Smooth muscle cell (in vitro differentiated cells): Measurements from ENCODE around the gene CABP5. TPM values are rescaled to one million over a fixed set of nuclear protein-coding genes. Genes with fewer than 3 reads are reported as not detected.

ENCODE experiments used
- DNase-seq: peaks from one replicate; lab custom pipeline; 2025; ENCODE audit not compliant: unreplicated experiment; lab: John Stamatoyannopoulos, UW
- H2AFZ ChIP-seq: fragments of 200-600 bp; sonication (generic); 2 replicates; pipeline ENCODE4 v1.6.0; 2016; ENCODE audit warnings: antibody characterized with exemption, low read depth, mild to moderate bottlenecking
- H3F3A ChIP-seq: fragments of 200-600 bp; sonication (generic); 2 replicates; pipeline ENCODE4 v1.6.0; 2017; ENCODE audit warnings: antibody characterized with exemption, low read depth
- H3K27ac ChIP-seq: fragments of 200-600 bp; sonication (generic); 2 replicates; pipeline ENCODE4 v1.5.1; 2016; ENCODE audit warnings: low read depth, mild to moderate bottlenecking
- H3K27me3 ChIP-seq: fragments of 200-600 bp; sonication (generic); 2 replicates; pipeline ENCODE4 v1.6.1; 2016; ENCODE audit warnings: low read depth, mild to moderate bottlenecking
- H3K36me3 ChIP-seq: fragments of 200-600 bp; sonication (generic); 2 replicates; pipeline ENCODE4 v1.5.1; 2016; ENCODE audit warnings: low read depth
- H3K4me1 ChIP-seq: fragments of 200-600 bp; sonication (generic); 2 replicates; pipeline ENCODE4 v1.5.1; 2016; ENCODE audit warnings: low read depth
- H3K4me2 ChIP-seq: fragments of 200-600 bp; sonication (generic); 2 replicates; pipeline ENCODE4 v1.6.0; 2016; ENCODE audit warnings: mild to moderate bottlenecking
- H3K4me3 ChIP-seq: fragments of 200-600 bp; sonication (generic); 2 replicates; pipeline ENCODE4 v1.5.1; 2016; ENCODE audit warnings: mild to moderate bottlenecking
- H3K79me2 ChIP-seq: fragments of 200-600 bp; sonication (generic); 2 replicates; pipeline ENCODE4 v1.6.0; 2016; ENCODE audit warnings: low read depth, mild to moderate bottlenecking
- H3K9ac ChIP-seq: fragments of 200-600 bp; sonication (generic); 2 replicates; pipeline ENCODE4 v1.6.0; 2016; ENCODE audit warnings: low read depth
- H3K9me3 ChIP-seq: fragments of 200-600 bp; sonication (generic); replicated peaks from 2 replicates; pipeline ENCODE4 v1.5.1; 2016; ENCODE audit warnings: low read depth
- H4K20me1 ChIP-seq: fragments of 200-600 bp; sonication (generic); 2 replicates; pipeline ENCODE4 v1.6.0; 2016; ENCODE audit warnings: low read depth
- CTCF ChIP-seq: fragments of 200-600 bp; sonication (generic); IDR thresholded peaks from 2 replicates; pipeline ENCODE4 v1.5.1; 2017; ENCODE audit warnings: borderline replicate concordance, mild to moderate bottlenecking, antibody characterized with exemption; ENCODE audit not compliant: insufficient read depth, poor library complexity, severe bottlenecking
- WGBS: methylation state at CpG from one replicate; pipeline ENCODE4 v1.1.7; 2016; ENCODE audit warnings: low lambda C conversion rate; 5-methylcytosine and 5-hydroxymethylcytosine counted together
- polyA plus RNA-seq: library from polyadenylated mRNA; unstranded; fragments of >200 nt; fragmentation: Nextera tagmentation; extraction: Ambion mirVana; gene quantifications from 2 replicates; pipeline ENCODE4 v1.2.1, GENCODE V29; 2016
- total RNA-seq: library from RNA; depleted of rRNA; stranded (reverse); fragments of >200 nt; gene quantifications from 2 replicates; pipeline ENCODE4 v1.2.3, GENCODE V29; 2014

CABP5 gene
- total and polyA plus RNA-seq, 2 experiments from 2014 or later, result not detected

- H3F3A ChIP-seq, result no peaks in the 10 kb centered on the region
- H3K4me1 ChIP-seq, result no peaks in the 10 kb centered on the region
- H3K9ac ChIP-seq, result no peak overlapping the region
- H3K4me3 ChIP-seq, result no peak overlapping the region
- no peak overlapping the region for H3K4me2 ChIP-seq
- no peaks in the 10 kb centered on the region for H3K27me3 ChIP-seq
- H3K27ac ChIP-seq, result no peak overlapping the region
- H3K36me3 ChIP-seq, result no peaks in the 10 kb centered on the region
- no peaks in the 10 kb centered on the region for H4K20me1 ChIP-seq
- no peak for DNase-seq
- no peak overlapping the region for H2AFZ ChIP-seq
- 91% methylated on average over 2 of the region's 2 CpGs for WGBS
- H3K9me3 ChIP-seq, result no peaks in the 10 kb centered on the region
- no peak for TF ChIP-seq CTCF
- H3K79me2 ChIP-seq, result no peaks in the 10 kb centered on the region
Observed at GRCh38 chr19:48069435-48069834, 25.6 kb upstream of the CABP5 start.

DNA sequence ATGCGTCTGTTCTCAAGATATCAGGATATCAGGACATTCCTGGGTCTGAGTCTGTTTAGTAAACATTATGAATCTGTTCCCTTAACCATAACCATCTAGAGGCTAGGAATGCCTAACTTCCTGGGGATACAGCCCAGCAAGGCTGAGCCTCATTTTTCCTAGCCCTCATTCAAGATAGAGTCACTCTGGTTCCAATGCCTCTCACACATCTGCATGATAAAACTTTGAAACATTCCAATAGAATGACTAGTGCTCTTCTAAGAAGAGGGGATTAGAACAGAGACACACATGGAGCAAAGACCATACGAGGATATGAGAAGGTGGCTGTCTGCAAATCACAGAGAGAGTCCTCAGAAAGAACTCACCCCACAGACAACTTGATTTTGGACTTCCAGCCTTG, 20.6 kb upstream of the CABP5 start:
- H3K9ac ChIP-seq, result no peak overlapping the region
- H3K27me3 ChIP-seq, result no peaks in the 10 kb centered on the region
- no peaks in the 10 kb centered on the region for H3K79me2 ChIP-seq
- no peaks in the 10 kb centered on the region for H3K9me3 ChIP-seq
- no peaks in the 10 kb centered on the region for H3K36me3 ChIP-seq
- 33% methylated on average over 2 of the region's 2 CpGs for whole genome bisulfite sequencing
- TF ChIP-seq CTCF, result no peak
- H3K4me3 ChIP-seq, result no peak overlapping the region
- no peaks in the 10 kb centered on the region for H3F3A ChIP-seq
- no peak overlapping the region for H3K27ac ChIP-seq
- DNase-seq, result no peak
- H2AFZ ChIP-seq, result no peak overlapping the region
- no peaks in the 10 kb centered on the region for H3K4me1 ChIP-seq
- H4K20me1 ChIP-seq, result no peaks in the 10 kb centered on the region
- no peak overlapping the region for H3K4me2 ChIP-seq

GRCh38 chr19:48061401-48062344, 17.8 kb upstream of the CABP5 start:
- Histone ChIP-seq H3K36me3 (no peaks in the 10 kb centered on the region), H3K4me1 (no peaks in the 10 kb centered on the region), H3K79me2 (no peaks in the 10 kb centered on the region), H4K20me1 (no peaks in the 10 kb centered on the region), H3K4me2 (no peak overlapping the region), H3K27me3 (no peaks in the 10 kb centered on the region), H3K9me3 (no peaks in the 10 kb centered on the region), H3K4me3 (no peak overlapping the region), H3K27ac (no peak overlapping the region), H3F3A (no peaks in the 10 kb centered on the region), H3K9ac (no peak overlapping the region), H2AFZ (no peak overlapping the region)
- DNase-seq, result no peak
- TF ChIP-seq CTCF, result no peak
- whole genome bisulfite sequencing, result 83% methylated on average over 30 of the region's 37 CpGs
